A673 (cell line): ENCODE results near the gene HGFAC. TPM values are rescaled to one million over a fixed set of nuclear protein-coding genes. Genes with fewer than 3 reads are reported as not detected.

Source experiments
- BruUV-seq: library from RNA; stranded (reverse); fragments of 400-500 nt; replicated peaks from 2 replicates; lab custom pipeline; 2021; lab: Mats Ljungman, UMichigan
- CTCF ChIA-PET: fragments of 300-600 bp; sonication (Branson Sonifier 250); formaldehyde crosslinking; loops from one replicate; lab custom pipeline; 2022; ENCODE audit warnings: antibody characterized with exemption; lab: Charles Lee
- POLR2A ChIA-PET: fragments of 300-600 bp; sonication (Branson Sonifier 250); formaldehyde crosslinking; loops from one replicate; lab custom pipeline; 2022; ENCODE audit warnings: antibody characterized with exemption; ENCODE audit not compliant: low non-redundant PET; lab: Charles Lee
- DNase-seq: peaks from one replicate; pipeline ENCODE4 v3.0.0-alpha.2; 2015; ENCODE audit warnings: low spot score
- H3K27ac ChIP-seq: fragments of 200-600 bp; sonication (generic); 2 replicates; pipeline ENCODE4 v1.5.1; 2016; ENCODE audit warnings: mixed run types, low read depth, mild to moderate bottlenecking, mixed read lengths, antibody characterized with exemption, low read length; ENCODE audit not compliant: poor library complexity, severe bottlenecking
- H3K27me3 ChIP-seq: fragments of 200-600 bp; sonication (generic); replicated peaks from 2 replicates; pipeline ENCODE4 v1.6.1; 2017; ENCODE audit warnings: mixed run types, low read depth, mild to moderate bottlenecking, mixed read lengths, antibody characterized with exemption, low read length; ENCODE audit not compliant: insufficient read depth, poor library complexity
- H3K36me3 ChIP-seq: fragments of 200-600 bp; sonication (generic); 2 replicates; pipeline ENCODE4 v1.6.1; 2016; ENCODE audit warnings: mixed run types, mild to moderate bottlenecking, mixed read lengths, antibody characterized with exemption, low read length; ENCODE audit not compliant: insufficient read depth, poor library complexity, severe bottlenecking
- H3K4me1 ChIP-seq: fragments of 200-600 bp; sonication (generic); 2 replicates; pipeline ENCODE4 v1.6.1; 2017; ENCODE audit warnings: mixed run types, mild to moderate bottlenecking, mixed read lengths, antibody characterized with exemption, low read length; ENCODE audit not compliant: insufficient read depth, poor library complexity, severe bottlenecking
- H3K4me3 ChIP-seq: fragments of 200-600 bp; sonication (generic); 2 replicates; pipeline ENCODE4 v1.5.1; 2016; ENCODE audit warnings: low read depth, mixed run types, mild to moderate bottlenecking, mixed read lengths, low read length; ENCODE audit not compliant: poor library complexity, severe bottlenecking
- H3K9me3 ChIP-seq: fragments of 200-600 bp; sonication (generic); 2 replicates; pipeline ENCODE4 v1.6.1; 2016; ENCODE audit warnings: mixed run types, low read depth, mild to moderate bottlenecking, mixed read lengths, antibody characterized with exemption, low read length; ENCODE audit not compliant: poor library complexity, severe bottlenecking
- CTCF ChIP-seq: fragments of 300-800, 200-600 bp; sonication (generic); conservative IDR thresholded peaks from 2 replicates; pipeline ENCODE4 v1.5.1; 2017; ENCODE audit warnings: low read depth, mild to moderate bottlenecking, antibody characterized with exemption, low read length, moderate library complexity, mixed read lengths
- EZH2 ChIP-seq: fragments of 200-600 bp; sonication (generic); IDR thresholded peaks from 2 replicates; pipeline ENCODE4 v1.6.1; 2017; ENCODE audit warnings: borderline replicate concordance, low read depth, mild to moderate bottlenecking, mixed read lengths, antibody characterized with exemption, low read length; ENCODE audit not compliant: poor library complexity, severe bottlenecking
- intact Hi-C: fragments of 100-400 bp; cut with micrococcal nuclease; formaldehyde crosslinking; loops from one replicate; pipeline ENCODE4 v1.10.0; 2022; ENCODE audit not compliant: unreplicated experiment
- total RNA-seq: library from RNA; stranded (reverse); gene quantifications from 2 replicates; pipeline ENCODE4 v1.2.3, GENCODE V29; 2021

Gene HGFAC
- total RNA-seq, 1 experiment from 2014 or later = 4.8 TPM

GRCh38 chr4:3431446-3431993 lies 10.2 kb upstream of the HGFAC start:
- BruUV-seq = TSS peak; percentile 57
- no peak for TF ChIP-seq CTCF
- no peak for TF ChIP-seq EZH2
- Histone ChIP-seq H3K27ac (no peak overlapping the region), H3K4me1 (no peaks in the 10 kb centered on the region), H3K27me3 (no peaks in the 10 kb centered on the region), H3K4me3 (no peak overlapping the region), H3K36me3 (peaks cover under 1% of the 10 kb centered on the region), H3K9me3 (no peaks in the 10 kb centered on the region)
- intact Hi-C loops = no loop called here
- ChIA-PET CTCF (no interaction called here), POLR2A (no interaction called here)
- DNase-seq = no peak

GRCh38 chr4:3432381-3432790 lies 9.4 kb upstream of the HGFAC start:
- Histone ChIP-seq H3K27me3 (no peaks in the 10 kb centered on the region), H3K4me3 (no peak overlapping the region), H3K27ac (no peak overlapping the region), H3K4me1 (peaks cover 5% of the 10 kb centered on the region), H3K36me3 (no peaks in the 10 kb centered on the region), H3K9me3 (no peaks in the 10 kb centered on the region)
- CTCF ChIA-PET = no interaction called here
- POLR2A ChIA-PET = no interaction called here
- TF ChIP-seq CTCF (no peak), EZH2 (no peak)
- no peak for DNase-seq
- no TSS peak for BruUV-seq
- intact Hi-C loops = no loop called here

GRCh38 chr4:3433138-3433869 lies 8.5 kb upstream of the HGFAC start:
- BruUV-seq = no TSS peak
- no peak overlapping the region for H3K4me3 ChIP-seq
- DNase-seq = no peak
- POLR2A ChIA-PET = no interaction called here
- CTCF ChIA-PET = no interaction called here
- TF ChIP-seq EZH2 = no peak
- no peak for TF ChIP-seq CTCF
- no peaks in the 10 kb centered on the region for H3K36me3 ChIP-seq
- H3K27me3 ChIP-seq = no peaks in the 10 kb centered on the region
- peaks cover 5% of the 10 kb centered on the region for H3K4me1 ChIP-seq
- intact Hi-C loops = no loop called here
- H3K9me3 ChIP-seq = no peaks in the 10 kb centered on the region
- H3K27ac ChIP-seq = no peak overlapping the region
